OCI-LY1 (cell line): ENCODE data around the gene ARHGAP20.

ENCODE experiments used
- H2AFZ ChIP-seq: fragments of 200-600 bp; sonication (generic), shearing (Covaris generic); 2 replicates; pipeline ENCODE4 v1.6.0; 2014; ENCODE audit warnings: antibody characterized with exemption, mild to moderate bottlenecking, low read length
- H3F3A ChIP-seq: fragments of 200-600 bp; sonication (generic), shearing (Covaris generic); 2 replicates; pipeline ENCODE4 v1.6.0; 2014; ENCODE audit warnings: mild to moderate bottlenecking, antibody characterized with exemption, low read length, moderate library complexity; ENCODE audit not compliant: insufficient read depth
- H3K27ac ChIP-seq: fragments of 200-600 bp; sonication (generic); 2 replicates; pipeline ENCODE4 v1.5.1; 2014; ENCODE audit warnings: low read length, mixed run types, mild to moderate bottlenecking, low read depth; ENCODE audit not compliant: poor library complexity, severe bottlenecking
- H3K27me3 ChIP-seq: fragments of 200-600 bp; sonication (generic); 2 replicates; pipeline ENCODE4 v1.6.0; 2014; ENCODE audit warnings: antibody characterized with exemption, mild to moderate bottlenecking, low read length, moderate library complexity; ENCODE audit not compliant: insufficient read depth
- H3K36me3 ChIP-seq: fragments of 200-600 bp; sonication (generic); 2 replicates; pipeline ENCODE4 v1.6.1; 2014; ENCODE audit warnings: mild to moderate bottlenecking, antibody characterized with exemption, low read length, moderate library complexity, mixed read lengths; ENCODE audit not compliant: insufficient read depth
- H3K4me1 ChIP-seq: fragments of 200-600 bp; sonication (generic); 2 replicates; pipeline ENCODE4 v1.5.1; 2014; ENCODE audit warnings: mild to moderate bottlenecking, low read length, moderate library complexity; ENCODE audit not compliant: insufficient read depth, severe bottlenecking
- H3K4me2 ChIP-seq: fragments of 200-600 bp; sonication (generic), shearing (Covaris generic); 2 replicates; pipeline ENCODE4 v1.6.1; 2014; ENCODE audit warnings: low read length
- H3K4me3 ChIP-seq: fragments of 200-600 bp; sonication (generic); 2 replicates; pipeline ENCODE4 v1.5.1; 2014; ENCODE audit warnings: low read length, low read depth, mild to moderate bottlenecking, mixed read lengths; ENCODE audit not compliant: poor library complexity, severe bottlenecking
- H3K79me2 ChIP-seq: fragments of 200-600 bp; shearing (Covaris generic); 2 replicates; pipeline ENCODE4 v1.6.1; 2016; ENCODE audit warnings: mixed run types, low read length, mixed read lengths; ENCODE audit not compliant: insufficient read depth
- H3K9ac ChIP-seq: fragments of 200-600 bp; sonication (generic), shearing (Covaris generic); 2 replicates; pipeline ENCODE4 v1.6.1; 2014; ENCODE audit warnings: mild to moderate bottlenecking, low read length, mixed read lengths
- H3K9me2 ChIP-seq: fragments of 200-600 bp; sonication (generic), shearing (Covaris generic); 2 replicates; pipeline ENCODE4 v1.6.1; 2014; ENCODE audit warnings: low read depth, mild to moderate bottlenecking, low read length, mixed read lengths
- H3K9me3 ChIP-seq: fragments of 200-600 bp; shearing (Covaris generic); 2 replicates; pipeline ENCODE4 v1.6.1; 2014; ENCODE audit warnings: low read length, mixed read lengths
- H4K20me1 ChIP-seq: fragments of 200-600 bp; sonication (generic), shearing (Covaris generic); 2 replicates; pipeline ENCODE4 v1.6.0; 2016; ENCODE audit warnings: mild to moderate bottlenecking, low read length; ENCODE audit not compliant: insufficient read depth
- CTCF ChIP-seq: fragments of 200-600 bp; sonication (generic), shearing (Covaris generic); IDR thresholded peaks from 2 replicates; pipeline ENCODE4 v1.5.1; 2017; ENCODE audit warnings: mild to moderate bottlenecking, antibody characterized with exemption, low read length, moderate library complexity, mixed read lengths
- EZH2 ChIP-seq: fragments of 200-600 bp; sonication (generic), shearing (Covaris generic); IDR thresholded peaks from 2 replicates; pipeline ENCODE4 v1.8.0; 2017; ENCODE audit warnings: borderline replicate concordance, mixed run types, mild to moderate bottlenecking, antibody characterized with exemption, low read length, moderate library complexity, mixed read lengths

The ARHGAP20 gene

DNA sequence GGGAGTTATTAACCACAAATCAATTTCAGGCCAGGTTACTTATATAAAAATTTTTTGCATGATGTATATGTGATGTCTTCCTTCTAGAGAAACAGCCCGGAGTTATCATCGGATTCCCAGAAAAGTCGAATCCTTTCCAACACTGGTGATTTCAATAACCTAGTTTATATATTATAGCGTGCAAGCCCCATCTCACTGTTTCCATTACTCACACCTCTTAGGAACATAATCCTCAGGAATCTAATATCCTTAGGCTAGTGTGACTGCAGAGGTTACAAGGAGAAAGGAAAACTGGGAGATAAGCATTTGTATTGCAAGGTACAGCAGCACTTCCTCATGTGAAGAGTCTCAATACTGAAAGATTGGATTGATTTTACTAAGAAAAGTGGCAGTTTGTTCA, 20.3 kb downstream of the ARHGAP20 start:
- H3K9me2 ChIP-seq: no peaks in the 10 kb centered on the region
- H3K4me1 ChIP-seq: no peaks in the 10 kb centered on the region
- no peaks in the 10 kb centered on the region for H3K36me3 ChIP-seq
- no peaks in the 10 kb centered on the region for H3K27me3 ChIP-seq
- no peaks in the 10 kb centered on the region for H4K20me1 ChIP-seq
- H3K9me3 ChIP-seq: no peaks in the 10 kb centered on the region
- no peak overlapping the region for H3K9ac ChIP-seq
- TF ChIP-seq EZH2: no peak
- H3K79me2 ChIP-seq: no peaks in the 10 kb centered on the region
- no peak overlapping the region for H3K27ac ChIP-seq
- H3K4me3 ChIP-seq: no peak overlapping the region
- no peak overlapping the region for H2AFZ ChIP-seq
- H3K4me2 ChIP-seq: no peak overlapping the region
- no peaks in the 10 kb centered on the region for H3F3A ChIP-seq

GRCh38 chr11:110689306-110689705, 22.9 kb downstream of the ARHGAP20 start:
- Histone ChIP-seq H3K27ac (no peak overlapping the region), H2AFZ (no peak overlapping the region), H3K27me3 (no peaks in the 10 kb centered on the region), H3K4me3 (no peak overlapping the region), H3K4me2 (no peak overlapping the region), H3K9me3 (no peaks in the 10 kb centered on the region), H3K4me1 (no peaks in the 10 kb centered on the region), H4K20me1 (no peaks in the 10 kb centered on the region), H3K36me3 (no peaks in the 10 kb centered on the region), H3K79me2 (no peaks in the 10 kb centered on the region), H3K9ac (no peak overlapping the region), H3F3A (no peaks in the 10 kb centered on the region), H3K9me2 (no peaks in the 10 kb centered on the region)
- TF ChIP-seq CTCF: no peak
- no peak for TF ChIP-seq EZH2

- TF ChIP-seq CTCF: no peak
- TF ChIP-seq EZH2: no peak
- Histone ChIP-seq H4K20me1 (no peaks in the 10 kb centered on the region), H3K27ac (no peak overlapping the region)
Observed at GRCh38 chr11:110679323-110679975, 32.8 kb downstream of the ARHGAP20 start.

DNA sequence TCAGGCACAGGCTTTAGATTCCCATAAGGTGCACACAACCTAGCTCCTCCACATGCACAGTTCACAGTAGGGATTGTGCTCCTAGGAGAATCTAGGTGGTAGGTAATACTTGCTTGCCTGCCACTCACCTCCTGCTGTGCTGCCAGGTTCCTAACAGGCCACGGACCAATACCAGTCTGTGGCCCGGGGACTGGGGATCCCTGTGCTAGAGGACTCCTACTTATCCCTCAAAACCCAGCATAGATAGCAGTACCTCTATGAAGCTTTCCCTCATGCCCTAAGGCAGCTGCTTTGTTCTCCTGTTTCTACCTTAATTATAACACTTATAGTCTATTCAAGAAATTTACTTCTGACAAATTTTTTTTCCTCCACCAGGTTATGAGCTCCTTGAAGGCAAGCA, 36.7 kb downstream of the ARHGAP20 start:
- H3K79me2 ChIP-seq: no peaks in the 10 kb centered on the region
- H3K27me3 ChIP-seq: no peaks in the 10 kb centered on the region
- H3K9me3 ChIP-seq: no peaks in the 10 kb centered on the region
- H3F3A ChIP-seq: no peaks in the 10 kb centered on the region
- H3K27ac ChIP-seq: no peak overlapping the region
- TF ChIP-seq EZH2: no peak
- TF ChIP-seq CTCF: no peak
- no peaks in the 10 kb centered on the region for H3K36me3 ChIP-seq
- no peak overlapping the region for H3K4me3 ChIP-seq
- no peak overlapping the region for H3K4me2 ChIP-seq
- no peak overlapping the region for H2AFZ ChIP-seq
- H3K4me1 ChIP-seq: no peaks in the 10 kb centered on the region
- no peaks in the 10 kb centered on the region for H3K9me2 ChIP-seq
- no peak overlapping the region for H3K9ac ChIP-seq
- H4K20me1 ChIP-seq: no peaks in the 10 kb centered on the region

More at GRCh38 chr11:110679323-110679975, 32.8 kb downstream of the ARHGAP20 start:
- H3K4me1 ChIP-seq: no peaks in the 10 kb centered on the region
- no peaks in the 10 kb centered on the region for H3F3A ChIP-seq
- H3K4me3 ChIP-seq: no peak overlapping the region
- no peaks in the 10 kb centered on the region for H3K79me2 ChIP-seq
- no peaks in the 10 kb centered on the region for H3K27me3 ChIP-seq
- no peak overlapping the region for H2AFZ ChIP-seq
- H3K36me3 ChIP-seq: no peaks in the 10 kb centered on the region
- H3K9ac ChIP-seq: no peak overlapping the region
- no peak overlapping the region for H3K4me2 ChIP-seq
- no peaks in the 10 kb centered on the region for H3K9me2 ChIP-seq
- H3K9me3 ChIP-seq: no peaks in the 10 kb centered on the region
